Activated T-cell treated with anti-CD3 and anti-CD28 coated beads, Interleukin-2, amount 50 U/mL, for 24 hours (primary cell): ENCODE measurements around the gene NKD2.
"Not testable (repeated sequence)": the region's sequence is repeated elsewhere in the genome, so short reads cannot be mapped to it uniquely, and the experiment has no call there.

Experiments used
- DNase-seq: peaks from one replicate; pipeline ENCODE4 v3.0.0-alpha.2; 2020
- H3K27ac Mint-ChIP-seq: 2 replicates; pipeline ENCODE4 v1.8.0; 2020; ENCODE audit warnings: mild to moderate bottlenecking, mixed read lengths
- H3K27me3 Mint-ChIP-seq: 2 replicates; pipeline ENCODE4 v1.8.0; 2020; ENCODE audit warnings: mixed read lengths
- H3K36me3 Mint-ChIP-seq: 2 replicates; pipeline ENCODE4 v1.8.0; 2020; ENCODE audit warnings: low read depth, mixed read lengths
- H3K4me1 Mint-ChIP-seq: 2 replicates; pipeline ENCODE4 v1.8.0; 2020; ENCODE audit warnings: low read depth, mixed read lengths
- H3K4me3 Mint-ChIP-seq: 2 replicates; pipeline ENCODE4 v1.8.0; 2020; ENCODE audit warnings: mild to moderate bottlenecking, moderate library complexity, mixed read lengths
- H3K9me3 Mint-ChIP-seq: 2 replicates; pipeline ENCODE4 v1.8.0; 2020; ENCODE audit warnings: mixed read lengths

NKD2 gene

GRCh38 chr5:1053391-1054017 lies 44.9 kb downstream of the NKD2 start:
- Mint-ChIP-seq H3K4me3 (no peak overlapping the region), H3K4me1 (no peaks in the 10 kb centered on the region), H3K27ac (no peak overlapping the region), H3K36me3 (peaks cover 73% of the 10 kb centered on the region), H3K27me3 (no peaks in the 10 kb centered on the region), H3K9me3 (no peaks in the 10 kb centered on the region)
- DNase-seq = no peak

- Mint-ChIP-seq H3K9me3 (no peaks in the 10 kb centered on the region), H3K36me3 (peaks cover 80% of the 10 kb centered on the region), H3K4me3 (no peak overlapping the region), H3K4me1 (no peaks in the 10 kb centered on the region), H3K27ac (no peak overlapping the region), H3K27me3 (no peaks in the 10 kb centered on the region)
- DNase-seq = no peak
These were observed 45.6 kb downstream of the NKD2 start for GRCh38 chr5:1054018-1054798.

- Mint-ChIP-seq H3K4me3 (no peak overlapping the region), H3K27me3 (no peaks in the 10 kb centered on the region), H3K4me1 (no peaks in the 10 kb centered on the region), H3K36me3 (peaks cover 88% of the 10 kb centered on the region), H3K27ac (peak overlapping the region; percentile 20), H3K9me3 (no peaks in the 10 kb centered on the region)
- no peak for DNase-seq
These were observed 46.5 kb downstream of the NKD2 start for GRCh38 chr5:1054799-1055775.

- no peak for DNase-seq
- no peaks in the 10 kb centered on the region for H3K27me3 Mint-ChIP-seq
- peaks cover 87% of the 10 kb centered on the region for H3K36me3 Mint-ChIP-seq
- H3K9me3 Mint-ChIP-seq = no peaks in the 10 kb centered on the region
- no peak overlapping the region for H3K4me3 Mint-ChIP-seq
- H3K27ac Mint-ChIP-seq = no peak overlapping the region
- no peaks in the 10 kb centered on the region for H3K4me1 Mint-ChIP-seq
These were observed 47.5 kb downstream of the NKD2 start for GRCh38 chr5:1055896-1056610.

- H3K27me3 Mint-ChIP-seq = no peaks in the 10 kb centered on the region
- H3K27ac Mint-ChIP-seq = no peak overlapping the region
- H3K4me1 Mint-ChIP-seq = no peaks in the 10 kb centered on the region
- peaks cover 84% of the 10 kb centered on the region for H3K36me3 Mint-ChIP-seq
- no peak for DNase-seq
- no peak overlapping the region for H3K4me3 Mint-ChIP-seq
- no peaks in the 10 kb centered on the region for H3K9me3 Mint-ChIP-seq
These were observed 48.2 kb downstream of the NKD2 start for GRCh38 chr5:1056611-1057484.

- no peaks in the 10 kb centered on the region for H3K27me3 Mint-ChIP-seq
- H3K4me3 Mint-ChIP-seq = no peak overlapping the region
- no peaks in the 10 kb centered on the region for H3K9me3 Mint-ChIP-seq
- no peaks in the 10 kb centered on the region for H3K4me1 Mint-ChIP-seq
- H3K27ac Mint-ChIP-seq = no peak overlapping the region
- no peak for DNase-seq
- peaks cover 81% of the 10 kb centered on the region for H3K36me3 Mint-ChIP-seq
These were observed 49.0 kb downstream of the NKD2 start for GRCh38 chr5:1057485-1058082.

- H3K27me3 Mint-ChIP-seq = no peaks in the 10 kb centered on the region
- no peak overlapping the region for H3K27ac Mint-ChIP-seq
- no peak for DNase-seq
- no peaks in the 10 kb centered on the region for H3K4me1 Mint-ChIP-seq
- H3K9me3 Mint-ChIP-seq = no peaks in the 10 kb centered on the region
- peaks cover 77% of the 10 kb centered on the region for H3K36me3 Mint-ChIP-seq
- no peak overlapping the region for H3K4me3 Mint-ChIP-seq
These were observed 49.7 kb downstream of the NKD2 start for GRCh38 chr5:1058083-1058945.

- no peaks in the 10 kb centered on the region for H3K9me3 Mint-ChIP-seq
- no peaks in the 10 kb centered on the region for H3K4me1 Mint-ChIP-seq
- no peaks in the 10 kb centered on the region for H3K27me3 Mint-ChIP-seq
- H3K27ac Mint-ChIP-seq = no peak overlapping the region
- peaks cover 70% of the 10 kb centered on the region for H3K36me3 Mint-ChIP-seq
- DNase-seq = no peak
- no peak overlapping the region for H3K4me3 Mint-ChIP-seq
These were observed 50.6 kb downstream of the NKD2 start for GRCh38 chr5:1058988-1059883.

- Mint-ChIP-seq H3K36me3 (peaks cover 68% of the 10 kb centered on the region), H3K27me3 (no peaks in the 10 kb centered on the region), H3K9me3 (no peaks in the 10 kb centered on the region), H3K4me3 (no peak overlapping the region), H3K4me1 (no peaks in the 10 kb centered on the region), H3K27ac (no peak overlapping the region)
- DNase-seq = no peak
These were observed 51.3 kb downstream of the NKD2 start for GRCh38 chr5:1059884-1060263.

GRCh38 chr5:1060535-1060981 lies 52.0 kb downstream of the NKD2 start:
- Mint-ChIP-seq H3K4me1 (no peaks in the 10 kb centered on the region), H3K9me3 (no peaks in the 10 kb centered on the region), H3K27me3 (no peaks in the 10 kb centered on the region), H3K4me3 (no peak overlapping the region), H3K27ac (no peak overlapping the region), H3K36me3 (peaks cover 68% of the 10 kb centered on the region)
- DNase-seq = no peak

GRCh38 chr5:1061292-1061691 lies 52.7 kb downstream of the NKD2 start:
- not testable (repeated sequence) for H3K4me1 Mint-ChIP-seq, H3K27ac Mint-ChIP-seq, H3K9me3 Mint-ChIP-seq, H3K4me3 Mint-ChIP-seq, DNase-seq, H3K27me3 Mint-ChIP-seq
- peaks cover 65% of the 10 kb centered on the region for H3K36me3 Mint-ChIP-seq

GRCh38 chr5:1061916-1062315 lies 53.3 kb downstream of the NKD2 start:
- no peak overlapping the region for H3K27ac Mint-ChIP-seq
- H3K4me3 Mint-ChIP-seq = no peak overlapping the region
- no peaks in the 10 kb centered on the region for H3K9me3 Mint-ChIP-seq
- no peaks in the 10 kb centered on the region for H3K4me1 Mint-ChIP-seq
- H3K36me3 Mint-ChIP-seq = peaks cover 65% of the 10 kb centered on the region
- DNase-seq = no peak
- no peaks in the 10 kb centered on the region for H3K27me3 Mint-ChIP-seq
